WTC11 (cell line): ENCODE measurements around the gene SYNDIG1. TPM values are rescaled to one million over a fixed set of nuclear protein-coding genes. Genes with fewer than 3 reads are reported as not detected.
A peak's percentile ranks its signal among the peaks of the same experiment; 100 is the strongest.

Experiments
- ATAC-seq: fragments of 200-7000 bp; cut with Tn5 transposase; 2 replicates; pipeline ENCODE4 v1.10.0; 2021; ENCODE audit warnings: mild to moderate bottlenecking, moderate library complexity
- CTCF ChIA-PET: fragments of 300-600 bp; sonication (Branson Sonifier 250); formaldehyde crosslinking; loops from one replicate; lab custom pipeline; 2021; ENCODE audit warnings: antibody characterized with exemption; lab: Charles Lee
- POLR2A ChIA-PET: fragments of 350-600 bp; sonication (Branson Sonifier 250); formaldehyde crosslinking; loops from one replicate; lab custom pipeline; 2021; ENCODE audit warnings: antibody characterized with exemption; lab: Charles Lee
- DNase-seq: peaks from one replicate; pipeline ENCODE4 v3.0.0; 2021; ENCODE audit warnings: low spot score
- H3K27ac Mint-ChIP-seq: 2 replicates; pipeline ENCODE4 v1.8.0; 2021; ENCODE audit warnings: mixed read lengths
- H3K27me3 Mint-ChIP-seq: 2 replicates; pipeline ENCODE4 v1.8.0; 2021; ENCODE audit warnings: low read depth, mild to moderate bottlenecking, moderate library complexity, mixed read lengths
- H3K36me3 Mint-ChIP-seq: 2 replicates; pipeline ENCODE4 v1.8.0; 2021; ENCODE audit warnings: mixed read lengths
- H3K4me1 Mint-ChIP-seq: 2 replicates; pipeline ENCODE4 v1.8.0; 2022; ENCODE audit warnings: mixed read lengths
- H3K4me3 Mint-ChIP-seq: 2 replicates; pipeline ENCODE4 v1.8.0; 2021; ENCODE audit warnings: mild to moderate bottlenecking, moderate library complexity, mixed read lengths
- H3K9me3 Mint-ChIP-seq: 2 replicates; pipeline ENCODE4 v1.8.0; 2021; ENCODE audit warnings: mixed read lengths
- CREB1 ChIP-seq: sonication (generic); formaldehyde crosslinking; IDR thresholded peaks from 2 replicates; pipeline ENCODE4 v1.8.0; 2023; ENCODE audit warnings: mild to moderate bottlenecking, missing genetic modification reagents
- CREM ChIP-seq: sonication (generic); formaldehyde crosslinking; IDR thresholded peaks from 2 replicates; pipeline ENCODE4 v1.8.1; 2022; ENCODE audit warnings: mild to moderate bottlenecking, missing genetic modification reagents, moderate library complexity
- ESRRA ChIP-seq: sonication (generic); formaldehyde crosslinking; IDR thresholded peaks from 2 replicates; pipeline ENCODE4 v1.8.1; 2022; ENCODE audit warnings: mild to moderate bottlenecking, missing genetic modification reagents, borderline replicate concordance
- FOXJ3 ChIP-seq: sonication (generic); formaldehyde crosslinking; IDR thresholded peaks from 2 replicates; pipeline ENCODE4 v1.9.0; 2021; ENCODE audit warnings: missing genetic modification reagents, mild to moderate bottlenecking, borderline replicate concordance
- GTF2I ChIP-seq: fragments of 250-450 bp; sonication (Bioruptor Pico); conservative IDR thresholded peaks from 2 replicates; pipeline ENCODE4 v1.4.0; 2021; ENCODE audit warnings: mild to moderate bottlenecking
- IRF2 ChIP-seq: sonication (generic); formaldehyde crosslinking; IDR thresholded peaks from 2 replicates; pipeline ENCODE4 v1.8.0; 2022; ENCODE audit warnings: low read depth, missing genetic modification reagents, borderline replicate concordance
- OVOL2 ChIP-seq: fragments of 250-450 bp; sonication (Bioruptor Pico); IDR thresholded peaks from 2 replicates; pipeline ENCODE4 v1.9.0; 2021; ENCODE audit warnings: mild to moderate bottlenecking, borderline replicate concordance
- RORB ChIP-seq: fragments of 250-450 bp; sonication (Bioruptor Pico); IDR thresholded peaks from 2 replicates; pipeline ENCODE4 v1.9.0; 2021; ENCODE audit warnings: mild to moderate bottlenecking
- SP1 ChIP-seq: sonication (generic); formaldehyde crosslinking; conservative IDR thresholded peaks from 2 replicates; pipeline ENCODE4 v1.8.1; 2022; ENCODE audit warnings: missing genetic modification reagents
- ZNF219 ChIP-seq: sonication (generic); formaldehyde crosslinking; IDR thresholded peaks from 2 replicates; pipeline ENCODE4 v1.8.0; 2023; ENCODE audit warnings: missing genetic modification reagents, mild to moderate bottlenecking, borderline replicate concordance
- ZNF263 ChIP-seq: sonication (generic); formaldehyde crosslinking; IDR thresholded peaks from 2 replicates; pipeline ENCODE4 v1.8.1; 2022; ENCODE audit warnings: low read depth, mild to moderate bottlenecking, moderate library complexity, missing genetic modification reagents
- ZNF423 ChIP-seq: fragments of 250-450 bp; sonication (Bioruptor Pico); IDR thresholded peaks from 2 replicates; pipeline ENCODE4 v2.1.2; 2022; ENCODE audit warnings: mild to moderate bottlenecking, moderate library complexity
- ZNF671 ChIP-seq: fragments of 250-450 bp; sonication (Bioruptor Pico); IDR thresholded peaks from 2 replicates; pipeline ENCODE4 v1.8.0; 2021; ENCODE audit warnings: mild to moderate bottlenecking
- total RNA-seq: library from RNA; stranded (reverse); gene quantifications from 3 replicates; pipeline ENCODE4 v1.2.3, GENCODE V29; 2021
- TF ChIP-seq, protein P1 (sequence below): sonication (generic); formaldehyde crosslinking; IDR thresholded peaks from 2 replicates; pipeline ENCODE4 v1.8.0; 2022; ENCODE audit warnings: mild to moderate bottlenecking, missing genetic modification reagents
- TF ChIP-seq, protein P2 (sequence below): sonication (generic); formaldehyde crosslinking; conservative IDR thresholded peaks from 2 replicates; pipeline ENCODE4 v1.8.1; 2023; ENCODE audit warnings: mild to moderate bottlenecking, low read depth, missing genetic modification reagents, moderate library complexity
- TF ChIP-seq, protein P3 (sequence below): sonication (generic); formaldehyde crosslinking; IDR thresholded peaks from 2 replicates; pipeline ENCODE4 v1.8.1; 2023; ENCODE audit warnings: mild to moderate bottlenecking, missing genetic modification reagents, moderate library complexity
- TF ChIP-seq, protein P4 (sequence below): fragments of 250-450 bp; sonication (Bioruptor Pico); IDR thresholded peaks from 2 replicates; pipeline ENCODE4 v1.9.0; 2021; ENCODE audit warnings: moderate library complexity, mild to moderate bottlenecking, inconsistent platforms, borderline replicate concordance

SYNDIG1 gene
- total RNA-seq, 1 experiment from 2014 or later: 6.4 TPM

DNA sequence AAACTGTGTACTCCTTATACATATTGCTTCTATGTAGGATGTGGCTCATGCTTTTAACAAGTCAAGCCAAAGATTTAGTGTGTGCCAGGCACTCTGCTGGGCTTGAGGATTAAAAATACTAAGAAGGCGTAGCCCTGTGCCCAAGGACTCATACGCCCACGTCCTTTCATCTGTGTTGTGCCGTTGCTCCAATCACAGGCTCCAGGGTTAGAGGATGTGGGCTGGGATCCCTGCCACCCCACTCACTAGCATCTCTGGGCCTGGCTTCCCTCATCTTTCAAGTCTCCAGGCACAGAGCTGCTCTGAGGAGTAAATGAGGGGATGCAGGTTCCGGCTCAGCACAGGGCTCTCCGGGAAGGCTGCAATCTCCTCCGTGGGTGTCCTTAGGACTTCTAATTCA, 214.2 kb downstream of the SYNDIG1 start:
- H3K27me3 Mint-ChIP-seq: no peaks in the 10 kb centered on the region
- POLR2A ChIA-PET: no interaction called here
- ATAC-seq: no peak

DNA sequence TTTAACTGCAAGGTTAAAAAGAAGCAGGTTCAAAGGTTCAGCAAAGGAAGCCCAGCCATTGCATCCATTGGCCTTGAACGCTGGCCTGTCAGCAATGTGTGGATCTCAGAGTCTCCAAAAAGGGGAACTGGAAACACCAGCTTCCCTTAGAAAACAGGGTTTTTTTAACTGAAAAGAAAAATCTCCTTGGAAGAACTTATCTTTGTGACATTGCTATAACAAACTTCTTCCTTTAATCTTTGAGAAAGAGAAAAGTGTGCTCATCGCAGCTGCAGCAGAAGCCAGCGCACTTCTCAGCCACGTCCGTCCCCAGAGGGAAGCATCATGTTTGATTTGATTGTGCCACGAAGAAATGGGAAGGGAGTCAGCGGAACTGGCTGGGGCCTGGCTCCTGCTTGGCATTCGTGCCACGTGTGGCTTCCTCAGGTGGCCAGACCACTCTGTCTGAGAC, 215.0 kb downstream of the SYNDIG1 start:
- H3K36me3 Mint-ChIP-seq: peaks cover 6% of the 10 kb centered on the region
- POLR2A ChIA-PET: no interaction called here
- TF ChIP-seq CREM (CRISPR knock-in tag) (no peak), GTF2I (no peak), RORB (no peak), ZNF423 (CRISPR knock-in tag) (no peak), CREB1 (CRISPR knock-in tag) (no peak)
- TF ChIP-seq, protein P1, sequence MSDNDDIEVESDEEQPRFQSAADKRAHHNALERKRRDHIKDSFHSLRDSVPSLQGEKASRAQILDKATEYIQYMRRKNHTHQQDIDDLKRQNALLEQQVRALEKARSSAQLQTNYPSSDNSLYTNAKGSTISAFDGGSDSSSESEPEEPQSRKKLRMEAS (CRISPR knock-in tag): no peak
- H3K4me1 Mint-ChIP-seq: no peaks in the 10 kb centered on the region
- H3K4me3 Mint-ChIP-seq: no peak overlapping the region
- no peak for DNase-seq
- ATAC-seq: no peak
- H3K27ac Mint-ChIP-seq: no peak overlapping the region
- CTCF ChIA-PET: interaction anchor here (0.6 kb wide), 1 partner anchor 523 kb away, joined by 5 read pairs; no protein-coding TSS in a partner anchor
- peaks cover 31% of the 10 kb centered on the region for H3K9me3 Mint-ChIP-seq
- H3K27me3 Mint-ChIP-seq: no peaks in the 10 kb centered on the region; the same call in 1 of the 2 replicates

More for the DNA sequence above, 214.2 kb downstream of the SYNDIG1 start:
- Mint-ChIP-seq H3K27ac (no peak overlapping the region), H3K4me1 (no peaks in the 10 kb centered on the region), H3K4me3 (no peak overlapping the region), H3K36me3 (peaks cover 6% of the 10 kb centered on the region), H3K9me3 (peaks cover 30% of the 10 kb centered on the region)
- DNase-seq: no peak
- CTCF ChIA-PET: no interaction called here
- TF ChIP-seq OVOL2 (CRISPR knock-in tag): no peak
- no peak for TF ChIP-seq FOXJ3 (CRISPR knock-in tag)
- TF ChIP-seq SP1: no peak
- TF ChIP-seq, protein P2, sequence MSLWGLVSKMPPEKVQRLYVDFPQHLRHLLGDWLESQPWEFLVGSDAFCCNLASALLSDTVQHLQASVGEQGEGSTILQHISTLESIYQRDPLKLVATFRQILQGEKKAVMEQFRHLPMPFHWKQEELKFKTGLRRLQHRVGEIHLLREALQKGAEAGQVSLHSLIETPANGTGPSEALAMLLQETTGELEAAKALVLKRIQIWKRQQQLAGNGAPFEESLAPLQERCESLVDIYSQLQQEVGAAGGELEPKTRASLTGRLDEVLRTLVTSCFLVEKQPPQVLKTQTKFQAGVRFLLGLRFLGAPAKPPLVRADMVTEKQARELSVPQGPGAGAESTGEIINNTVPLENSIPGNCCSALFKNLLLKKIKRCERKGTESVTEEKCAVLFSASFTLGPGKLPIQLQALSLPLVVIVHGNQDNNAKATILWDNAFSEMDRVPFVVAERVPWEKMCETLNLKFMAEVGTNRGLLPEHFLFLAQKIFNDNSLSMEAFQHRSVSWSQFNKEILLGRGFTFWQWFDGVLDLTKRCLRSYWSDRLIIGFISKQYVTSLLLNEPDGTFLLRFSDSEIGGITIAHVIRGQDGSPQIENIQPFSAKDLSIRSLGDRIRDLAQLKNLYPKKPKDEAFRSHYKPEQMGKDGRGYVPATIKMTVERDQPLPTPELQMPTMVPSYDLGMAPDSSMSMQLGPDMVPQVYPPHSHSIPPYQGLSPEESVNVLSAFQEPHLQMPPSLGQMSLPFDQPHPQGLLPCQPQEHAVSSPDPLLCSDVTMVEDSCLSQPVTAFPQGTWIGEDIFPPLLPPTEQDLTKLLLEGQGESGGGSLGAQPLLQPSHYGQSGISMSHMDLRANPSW (CRISPR knock-in tag): no peak
- TF ChIP-seq IRF2 (CRISPR knock-in tag): no peak
- TF ChIP-seq ZNF671 (CRISPR knock-in tag): no peak
- no peak for TF ChIP-seq ZNF263 (CRISPR knock-in tag)
- TF ChIP-seq, protein P3, sequence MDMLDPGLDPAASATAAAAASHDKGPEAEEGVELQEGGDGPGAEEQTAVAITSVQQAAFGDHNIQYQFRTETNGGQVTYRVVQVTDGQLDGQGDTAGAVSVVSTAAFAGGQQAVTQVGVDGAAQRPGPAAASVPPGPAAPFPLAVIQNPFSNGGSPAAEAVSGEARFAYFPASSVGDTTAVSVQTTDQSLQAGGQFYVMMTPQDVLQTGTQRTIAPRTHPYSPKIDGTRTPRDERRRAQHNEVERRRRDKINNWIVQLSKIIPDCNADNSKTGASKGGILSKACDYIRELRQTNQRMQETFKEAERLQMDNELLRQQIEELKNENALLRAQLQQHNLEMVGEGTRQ (CRISPR knock-in tag): no peak
- TF ChIP-seq, protein P4, sequence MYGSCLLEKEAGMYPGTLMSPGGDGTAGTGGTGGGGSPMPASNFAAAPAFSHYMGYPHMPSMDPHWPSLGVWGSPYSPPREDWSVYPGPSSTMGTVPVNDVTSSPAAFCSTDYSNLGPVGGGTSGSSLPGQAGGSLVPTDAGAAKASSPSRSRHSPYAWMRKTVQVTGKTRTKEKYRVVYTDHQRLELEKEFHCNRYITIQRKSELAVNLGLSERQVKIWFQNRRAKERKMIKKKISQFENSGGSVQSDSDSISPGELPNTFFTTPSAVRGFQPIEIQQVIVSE: no peak

DNA sequence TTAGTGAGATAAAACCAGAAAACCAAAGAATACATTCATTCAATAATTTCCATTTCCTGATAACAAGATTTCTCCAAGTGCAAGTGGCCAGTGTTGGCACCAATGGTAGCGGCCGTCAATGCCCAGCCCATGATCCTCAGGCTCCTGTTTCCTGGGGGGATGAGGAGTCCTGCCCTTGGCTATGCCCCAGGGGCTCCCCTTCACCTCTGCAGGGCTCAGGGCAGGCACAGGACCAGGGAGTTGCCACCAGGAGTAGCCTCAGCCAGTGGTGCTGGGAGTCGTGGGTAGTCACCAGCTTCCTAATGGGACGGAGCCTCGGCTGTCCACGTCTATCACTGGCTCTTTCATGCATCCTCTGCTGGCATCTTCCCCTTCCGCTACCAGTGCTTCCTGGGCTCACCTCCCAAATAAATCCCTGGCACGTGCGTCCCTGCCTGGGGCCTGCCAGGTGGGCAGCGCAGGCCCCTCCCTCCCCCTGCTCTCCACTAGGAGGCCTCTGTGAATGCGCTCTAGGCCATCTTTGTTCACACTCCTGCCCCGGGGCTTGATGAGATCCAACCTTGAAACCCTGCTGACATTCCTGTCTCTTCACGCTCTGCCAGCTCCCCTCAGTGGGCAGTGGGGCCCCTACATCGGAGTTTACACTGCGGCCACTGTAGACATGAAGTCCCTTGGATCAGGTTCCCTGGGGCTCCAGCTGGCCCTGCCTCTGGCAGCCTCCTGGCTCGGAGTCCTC, 215.7 kb downstream of the SYNDIG1 start:
- no peak overlapping the region for H3K27ac Mint-ChIP-seq
- no peak for TF ChIP-seq ESRRA (CRISPR knock-in tag)
- no peak for TF ChIP-seq ZNF219 (CRISPR knock-in tag)
- TF ChIP-seq, all 79 proteins: peak for 0
- no peaks in the 10 kb centered on the region for H3K4me1 Mint-ChIP-seq
- H3K4me3 Mint-ChIP-seq: no peak overlapping the region
- ATAC-seq (peak; percentile 81), DNase-seq (peak; percentile 30)
- peaks cover 38% of the 10 kb centered on the region for H3K9me3 Mint-ChIP-seq
- no peaks in the 10 kb centered on the region; the same call in 1 of the 2 replicates for H3K27me3 Mint-ChIP-seq
- peaks cover 6% of the 10 kb centered on the region for H3K36me3 Mint-ChIP-seq
- ChIA-PET POLR2A (no interaction called here), CTCF (interaction anchor here (0.9 to 1.0 kb wide), 2 partner anchors 17 to 223 kb away, joined by 3 read pairs; no protein-coding TSS in a partner anchor)
